Loucy (cell line): Measurements from ENCODE around the gene MOCOS.

Experiments
- CTCF ChIP-seq: fragments of 200-600 bp; sonication (generic); conservative IDR thresholded peaks from 2 replicates; pipeline ENCODE4 v1.5.1; 2014; ENCODE audit warnings: mild to moderate bottlenecking, antibody characterized with exemption, low read length
- EZH2phosphoT487 ChIP-seq: fragments of 200-600 bp; IDR thresholded peaks from 2 replicates; pipeline ENCODE4 v1.6.1; 2018; ENCODE audit warnings: antibody characterized with exemption, mild to moderate bottlenecking, moderate library complexity, borderline replicate concordance

- TF ChIP-seq CTCF: no peak
- no peak for TF ChIP-seq EZH2phosphoT487
Observed at GRCh38 chr18:36152781-36153180, 34.5 kb upstream of the MOCOS start.
